TTC549 (cell line): Measurements from ENCODE around the gene TRIM24.

ENCODE experiments used
- FAIRE-seq: peaks from 2 replicates; lab custom pipeline; 2012; peaks lifted over from hg19 to GRCh38; lab: Jason Lieb, UNC

The TRIM24 gene

GRCh38 chr7:138538997-138539644 is 79.1 kb downstream of the TRIM24 start:
- FAIRE-seq: no peak

- no peak for FAIRE-seq
Observed at GRCh38 chr7:138542183-138542582, 82.1 kb downstream of the TRIM24 start.

GRCh38 chr7:138543739-138544138 is 83.7 kb downstream of the TRIM24 start:
- FAIRE-seq: no peak

GRCh38 chr7:138545123-138545522 is 85.1 kb downstream of the TRIM24 start:
- no peak for FAIRE-seq

GRCh38 chr7:138546064-138546619 is 86.1 kb downstream of the TRIM24 start:
- FAIRE-seq: no peak

GRCh38 chr7:138546829-138547228 is 86.8 kb downstream of the TRIM24 start:
- no peak for FAIRE-seq

- no peak for FAIRE-seq
Observed at GRCh38 chr7:138549082-138549481, 89.0 kb downstream of the TRIM24 start.

- FAIRE-seq: no peak
Observed at GRCh38 chr7:138550337-138550736, 90.3 kb downstream of the TRIM24 start.

GRCh38 chr7:138551102-138551501 is 91.0 kb downstream of the TRIM24 start:
- no peak for FAIRE-seq

GRCh38 chr7:138553805-138554204 is 93.7 kb downstream of the TRIM24 start:
- no peak for FAIRE-seq

- no peak for FAIRE-seq
Observed at GRCh38 chr7:138554674-138555073, 94.6 kb downstream of the TRIM24 start.

GRCh38 chr7:138555684-138556083 is 95.6 kb downstream of the TRIM24 start:
- FAIRE-seq: no peak

GRCh38 chr7:138556771-138557484 is 96.9 kb downstream of the TRIM24 start:
- no peak for FAIRE-seq

- no peak for FAIRE-seq
Observed at GRCh38 chr7:138559448-138559847, 99.4 kb downstream of the TRIM24 start.

GRCh38 chr7:138563808-138564207 is 103.7 kb downstream of the TRIM24 start:
- no peak for FAIRE-seq

GRCh38 chr7:138564365-138564764 is 104.3 kb downstream of the TRIM24 start:
- no peak for FAIRE-seq

- no peak for FAIRE-seq
Observed at GRCh38 chr7:138565071-138565450, 105.0 kb downstream of the TRIM24 start.

GRCh38 chr7:138565451-138566114 is 105.5 kb downstream of the TRIM24 start:
- FAIRE-seq: no peak

- FAIRE-seq: no peak
Observed at GRCh38 chr7:138568655-138569054, 108.6 kb downstream of the TRIM24 start.

GRCh38 chr7:138569418-138569817 is 109.4 kb downstream of the TRIM24 start:
- FAIRE-seq: no peak

- FAIRE-seq: no peak
Observed at GRCh38 chr7:138570715-138571114, 110.7 kb downstream of the TRIM24 start.

GRCh38 chr7:138573741-138574140 is 113.7 kb downstream of the TRIM24 start:
- FAIRE-seq: no peak

- FAIRE-seq: no peak
Observed at GRCh38 chr7:138575897-138576428, 115.9 kb downstream of the TRIM24 start.
